ENCODE results near the gene ACSL4.
"Not testable (repeated sequence)": the region's sequence is repeated elsewhere in the genome, so short reads cannot be mapped to it uniquely, and the experiment has no call there.

Gene ACSL4

DNA sequence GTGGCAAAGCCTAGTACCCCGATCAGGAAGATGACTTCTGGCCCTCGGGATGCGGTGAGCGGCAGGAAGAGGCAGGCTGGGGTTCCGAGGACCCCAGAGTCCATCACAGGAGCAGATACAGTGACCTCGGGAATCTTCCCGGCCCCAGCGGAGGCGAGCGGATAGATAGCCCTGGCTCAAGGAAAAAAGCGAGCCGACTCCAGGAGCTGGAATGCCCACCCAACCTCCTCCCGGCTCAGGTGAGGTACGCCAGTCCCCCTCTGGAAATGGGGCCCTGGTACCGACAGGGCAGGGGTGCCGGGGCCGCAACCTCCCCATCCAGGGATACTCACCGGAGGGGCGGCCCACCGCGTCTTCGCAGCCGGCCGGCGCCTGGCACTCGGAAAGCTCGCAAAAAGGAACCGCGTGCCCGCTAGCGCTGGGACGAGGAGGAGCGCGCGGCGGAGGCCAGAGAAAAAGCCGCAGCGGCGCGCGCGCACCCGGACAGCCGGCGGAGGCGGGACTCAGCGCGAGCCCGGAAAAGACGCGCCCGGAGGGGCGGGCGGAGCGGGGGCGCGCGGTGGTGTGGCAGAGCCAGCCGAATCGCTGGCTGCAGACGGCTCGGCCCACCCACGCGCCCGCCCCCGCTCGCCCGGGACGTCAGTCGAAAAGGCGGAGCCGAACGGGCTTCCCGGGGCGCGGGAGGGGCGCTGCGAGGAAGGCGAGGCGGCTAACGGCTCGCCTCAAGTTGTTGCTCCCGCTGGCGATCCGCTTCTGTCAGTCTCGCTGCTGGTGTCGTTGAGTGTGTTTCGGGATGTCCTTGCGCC is at the start of gene ACSL4:
Gene ACSL4, minus strand, starts transcription at position 451 of the 806 bp plus-strand sequence. CDS start 49,894 bp downstream, outside the sequence.
- peak; percentile 83 for DNase-seq

DNA sequence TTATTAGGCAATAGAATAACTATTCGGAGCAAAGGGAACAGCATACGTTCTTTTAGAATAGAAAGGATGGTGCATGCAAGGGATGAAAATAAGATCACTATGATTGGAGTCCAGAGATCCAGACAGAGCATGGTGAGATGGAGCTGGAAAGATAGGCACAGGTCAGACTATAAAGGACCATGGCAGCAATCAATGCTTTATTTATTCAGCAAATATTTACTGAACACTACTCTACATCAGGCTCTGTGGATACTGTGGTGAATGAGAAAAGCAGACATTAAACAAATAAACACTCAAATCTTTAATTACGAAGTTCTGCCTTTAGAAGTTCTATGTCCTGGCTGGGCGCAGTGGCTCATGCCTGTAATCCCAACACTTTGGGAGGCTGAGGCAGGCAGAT is 44.7 kb upstream of the ACSL4 start:
- DNase-seq = no peak

DNA sequence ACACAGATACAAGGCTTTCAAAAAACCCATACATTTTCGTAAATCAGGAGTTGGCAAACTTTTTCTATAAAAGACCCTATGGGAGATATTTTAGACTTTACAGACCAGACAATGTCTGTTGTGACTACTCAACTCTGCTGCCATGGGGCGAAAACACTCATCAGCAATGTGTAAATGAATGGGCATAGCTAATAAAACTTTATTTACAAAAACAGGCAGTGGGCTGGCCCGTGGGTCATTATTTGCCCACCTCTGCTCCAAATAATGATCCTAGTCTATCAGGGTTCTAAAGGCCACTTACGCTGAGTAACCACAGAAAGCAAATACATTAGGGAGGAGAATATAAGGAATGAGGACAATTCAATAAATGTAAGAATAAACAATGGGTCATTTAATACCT is 43.9 kb upstream of the ACSL4 start:
- DNase-seq = no peak

DNA sequence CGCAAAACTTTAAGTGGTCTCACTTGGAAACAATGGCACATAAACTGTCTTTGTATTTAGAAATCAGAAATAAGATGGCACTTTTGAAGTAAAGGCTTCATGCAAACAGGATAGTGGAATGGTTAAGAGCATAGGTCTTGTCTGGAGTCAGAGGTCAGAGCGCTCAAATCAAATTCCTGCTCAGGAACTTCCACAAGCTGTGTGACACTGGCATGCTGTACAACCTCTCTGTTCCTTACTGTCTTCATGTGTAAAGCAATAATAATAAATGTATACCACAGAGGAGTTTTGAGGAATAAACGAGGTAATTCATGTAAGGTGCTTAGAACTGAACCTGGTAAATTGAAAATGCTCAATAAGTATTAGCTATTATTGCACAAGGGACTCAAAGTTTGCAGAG is 43.4 kb upstream of the ACSL4 start:
- no peak for DNase-seq

DNA sequence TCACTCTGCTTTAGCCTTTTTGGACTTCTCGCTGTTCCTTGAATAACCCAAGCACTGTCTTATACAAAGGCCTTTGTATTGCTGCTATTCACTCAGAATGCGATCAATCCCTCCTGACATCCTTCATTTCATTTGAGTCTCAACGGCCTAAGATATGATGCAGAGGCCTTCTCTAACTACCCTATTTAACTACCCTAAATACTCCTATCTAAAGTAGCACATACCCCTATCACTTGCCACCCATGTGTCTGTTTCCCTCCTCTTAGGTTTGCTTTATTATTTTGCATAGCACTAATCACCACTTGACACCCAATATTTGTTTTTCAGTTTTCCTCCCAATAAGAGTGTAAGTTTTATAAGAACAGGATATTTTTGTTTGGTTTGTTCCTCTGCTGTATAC is 42.3 kb upstream of the ACSL4 start:
- no peak for DNase-seq

DNA sequence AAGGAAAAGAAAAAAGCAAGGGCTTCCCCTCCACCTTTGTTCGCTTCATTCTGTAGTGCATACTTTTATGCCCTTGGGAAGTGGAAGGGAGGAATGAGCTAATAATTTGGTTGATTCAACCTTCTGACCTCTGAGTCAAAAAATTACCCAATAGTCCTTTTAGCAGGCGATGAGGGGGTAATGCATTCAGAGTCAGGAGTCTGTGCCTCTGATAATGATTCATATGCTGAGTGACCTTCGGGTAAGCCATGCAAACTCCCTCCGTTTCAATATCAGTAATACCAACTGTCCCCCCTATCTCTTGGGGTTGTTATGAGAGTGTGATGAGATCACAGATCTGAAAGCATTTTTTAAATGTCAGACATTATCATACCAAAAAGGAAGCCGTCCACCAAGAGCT is 41.6 kb upstream of the ACSL4 start:
- DNase-seq = no peak

DNA sequence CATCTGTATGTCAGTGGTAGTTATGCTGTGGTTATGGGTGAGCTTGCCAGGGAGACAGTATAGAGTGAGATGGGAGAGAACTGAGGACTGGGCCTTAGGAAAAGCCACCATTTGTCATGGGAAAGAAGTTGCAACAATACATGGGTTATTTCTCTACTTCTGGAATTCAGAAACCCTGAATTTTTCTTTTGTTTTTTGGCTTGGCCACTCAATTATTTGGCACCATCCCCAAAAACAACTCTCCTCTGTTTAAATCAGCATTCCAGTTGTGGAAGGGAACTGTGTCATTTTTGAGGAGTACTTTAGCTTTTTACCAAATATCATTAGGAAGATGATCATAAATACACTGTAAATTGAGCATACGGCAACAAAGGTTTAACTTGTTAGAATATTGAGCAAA is 41.1 kb upstream of the ACSL4 start:
- DNase-seq = no peak

DNA sequence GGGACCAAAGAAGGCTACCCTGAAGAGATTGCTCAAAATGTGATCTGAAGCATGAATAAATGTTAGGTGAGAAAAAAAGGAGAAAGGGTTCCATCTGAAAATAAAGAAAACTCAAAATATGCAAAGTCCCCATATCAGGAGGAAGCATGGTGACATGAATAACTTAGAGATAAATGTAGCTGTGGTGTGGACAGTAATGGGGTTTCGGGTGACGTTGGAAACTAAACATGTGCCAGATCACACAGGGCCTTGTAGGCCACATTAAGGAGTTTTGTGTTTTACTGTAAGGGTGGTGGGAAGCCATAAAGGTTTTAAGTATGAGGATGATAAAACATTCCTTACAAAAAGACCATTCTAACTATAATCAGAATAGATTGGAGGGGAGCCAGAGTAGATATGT is 40.3 kb upstream of the ACSL4 start:
- no peak for DNase-seq

DNA sequence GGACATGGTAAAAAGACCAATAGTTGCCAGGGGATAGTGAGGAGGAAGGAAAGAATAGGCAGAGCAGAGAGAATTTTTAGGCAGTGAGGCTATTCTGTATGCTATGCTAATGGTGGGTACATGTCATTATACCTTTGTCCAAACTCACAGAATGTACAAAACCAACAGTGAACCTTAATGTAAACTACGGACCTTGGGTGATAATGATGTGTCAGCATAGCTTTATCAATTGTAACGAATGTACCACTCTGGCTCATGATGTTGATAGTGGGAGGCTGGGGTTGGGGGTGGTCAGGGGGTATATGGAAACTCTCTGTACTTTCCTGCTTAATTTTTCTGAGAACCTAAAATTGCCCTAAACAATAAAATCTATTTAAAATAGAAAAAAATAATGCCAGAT is 37.7 kb upstream of the ACSL4 start:
- no peak for DNase-seq

DNA sequence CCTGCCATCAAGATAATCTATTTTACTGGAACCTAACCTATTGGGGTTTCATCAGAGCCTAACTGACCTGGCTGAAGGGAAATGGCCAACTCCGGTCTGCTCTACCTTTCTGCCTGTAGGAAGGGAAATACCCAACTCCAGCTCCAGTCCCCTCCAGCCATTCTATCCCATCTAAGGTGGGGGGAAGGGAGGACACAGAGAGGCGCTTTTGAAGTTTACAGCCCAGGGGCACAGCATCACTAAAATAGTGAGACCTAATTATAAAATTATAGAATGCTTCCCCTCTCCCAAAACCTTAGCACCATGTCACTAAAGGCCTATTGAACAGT is 27.8 kb upstream of the ACSL4 start:
- no peak for DNase-seq

DNA sequence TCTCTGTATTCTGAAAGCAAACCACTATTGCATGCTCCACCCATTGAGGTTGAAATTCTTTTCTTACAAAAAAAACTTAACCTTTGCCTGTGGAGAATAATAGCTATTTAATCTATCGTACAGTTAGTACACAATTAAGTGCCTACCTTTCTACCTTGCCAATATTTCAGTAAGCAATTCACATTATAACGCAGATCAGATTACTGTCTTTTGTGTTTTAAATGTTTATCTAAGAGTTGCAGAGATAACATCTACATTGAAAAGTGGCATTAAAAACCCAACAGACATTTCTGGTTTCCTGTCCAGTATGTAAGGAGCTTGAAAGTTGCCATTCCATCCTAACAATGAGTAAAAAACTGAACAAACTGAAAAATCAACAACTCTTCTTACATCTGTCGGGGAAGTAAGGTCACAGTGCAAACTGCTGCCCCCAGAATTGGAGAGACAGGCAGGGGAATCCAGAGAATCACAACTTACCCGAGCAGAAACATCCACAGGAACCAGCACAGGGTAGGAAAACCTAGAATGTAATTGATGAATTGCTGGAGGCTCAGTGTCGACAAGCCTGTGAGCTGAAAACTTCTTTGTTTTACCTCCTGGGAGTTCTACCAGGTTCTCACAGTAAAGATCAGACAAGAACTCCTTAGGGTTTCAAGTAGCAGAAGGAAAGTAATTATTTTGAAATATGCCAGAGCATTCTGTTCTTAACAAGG is 27.3 kb upstream of the ACSL4 start:
- DNase-seq = peak; percentile 16

DNA sequence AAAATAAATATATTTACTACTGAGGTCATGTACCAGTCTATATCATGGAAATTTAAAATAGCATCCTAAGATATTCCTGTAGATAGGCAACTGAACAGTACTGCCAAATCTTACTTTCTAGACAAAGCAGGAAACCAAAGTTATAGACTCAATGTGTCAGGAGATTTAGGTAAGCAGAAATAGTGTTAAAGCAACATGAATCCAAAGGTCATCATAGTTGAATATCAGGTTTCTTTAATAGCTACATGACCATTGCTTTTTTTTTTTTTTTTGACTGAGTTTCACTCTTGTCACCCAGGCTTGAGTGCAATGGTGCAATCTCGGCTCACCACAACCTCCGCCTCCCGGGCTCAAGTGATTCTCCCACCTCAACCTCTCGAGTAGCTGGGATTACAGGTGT is 20.2 kb upstream of the ACSL4 start:
- DNase-seq = no peak

DNA sequence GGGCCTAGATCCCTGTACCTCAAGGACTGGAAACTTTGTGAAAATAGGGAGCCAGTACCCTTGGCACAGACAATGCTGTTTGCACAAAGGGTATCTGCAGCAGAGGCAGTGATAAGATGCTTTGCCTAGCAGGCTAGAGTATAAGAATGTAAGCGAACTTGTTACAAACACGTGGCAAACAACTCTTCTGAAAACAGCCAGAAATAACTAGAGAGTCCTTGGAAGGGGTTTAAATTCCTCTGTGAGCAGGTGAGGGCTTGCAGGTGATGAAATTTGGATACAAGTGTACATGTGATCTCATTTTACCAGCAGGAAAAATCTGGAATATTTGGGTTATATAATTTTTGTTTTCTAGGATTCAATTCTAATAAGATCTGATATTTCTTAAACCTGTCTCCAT is 18.6 kb upstream of the ACSL4 start:
- no peak for DNase-seq

DNA sequence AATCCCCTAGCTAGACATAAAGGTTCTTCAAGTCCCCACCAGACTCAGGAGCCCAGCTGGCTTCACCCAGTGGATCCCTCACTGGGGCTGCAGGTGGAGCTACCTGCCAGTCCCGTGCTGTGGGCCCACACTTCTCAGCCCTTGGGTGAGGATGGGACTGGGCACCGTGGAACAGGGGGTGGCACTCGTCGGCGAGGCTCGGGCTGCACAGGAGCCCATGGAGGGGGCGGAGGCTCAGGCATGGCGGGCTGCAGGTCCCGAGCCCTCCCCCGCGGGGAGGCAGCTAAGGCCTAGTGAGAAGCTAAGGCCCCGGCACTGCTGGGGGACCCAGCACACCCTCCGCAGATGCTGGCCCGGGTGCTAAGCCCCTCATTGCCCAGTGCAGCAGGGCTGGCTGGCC is 16.1 kb upstream of the ACSL4 start:
- no peak for DNase-seq

DNA sequence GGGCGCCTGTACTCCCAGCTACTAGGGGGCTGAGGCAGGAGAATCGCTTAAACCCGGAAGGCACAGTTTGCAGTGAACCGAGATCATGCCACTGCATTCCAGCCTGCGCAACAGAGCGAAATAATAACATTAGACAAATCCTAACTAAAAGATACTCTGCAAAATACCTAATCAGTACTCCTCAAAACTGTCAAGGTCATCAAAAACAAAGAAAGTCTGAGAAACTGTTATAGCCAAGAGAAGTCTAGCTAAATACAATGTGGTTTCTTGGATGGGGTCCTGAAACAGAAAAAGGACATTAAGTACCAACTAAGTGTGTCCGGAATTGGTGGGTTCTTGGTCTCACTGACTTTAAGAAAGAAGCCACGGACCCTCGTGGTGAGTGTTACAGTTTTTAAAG is 14.6 kb upstream of the ACSL4 start:
- no peak for DNase-seq

DNA sequence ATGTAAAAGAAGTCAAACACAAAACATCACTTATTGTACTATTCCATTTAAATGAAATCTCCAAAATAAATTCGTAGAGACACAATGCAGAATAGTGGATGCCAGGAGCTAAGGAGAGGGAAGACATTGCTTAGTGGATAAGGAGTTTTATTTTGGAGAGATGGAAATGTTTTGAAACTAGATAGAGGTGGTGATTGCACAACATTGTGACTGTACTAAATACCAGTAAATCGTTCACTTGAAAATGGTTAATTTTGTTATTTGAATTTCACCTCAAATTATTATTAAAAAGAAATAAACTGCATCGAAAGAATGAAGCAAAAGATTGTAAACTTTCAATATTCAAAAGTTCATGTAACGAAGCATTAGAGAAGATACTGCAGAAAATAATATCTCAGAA is 9.7 kb upstream of the ACSL4 start:
- DNase-seq = no peak

DNA sequence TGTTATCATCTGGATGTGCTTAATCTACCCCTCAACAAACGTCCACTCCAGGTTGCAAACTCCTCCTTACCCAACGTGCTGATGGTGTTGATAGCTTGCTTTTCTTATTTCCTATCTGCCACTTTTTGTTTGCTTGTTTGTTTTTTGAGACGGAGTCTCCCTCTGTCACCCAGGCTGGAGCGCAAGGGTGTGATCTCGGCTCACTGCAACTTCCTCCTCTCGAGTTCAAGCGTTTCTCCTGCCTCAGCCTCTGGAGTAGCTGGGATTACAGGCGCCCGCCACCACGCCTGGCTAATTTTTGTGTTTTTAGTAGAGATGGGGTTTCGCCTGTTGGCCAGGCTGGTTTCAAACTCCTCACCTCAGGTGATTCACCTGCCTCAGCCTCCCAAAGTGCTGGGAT is 7.8 kb upstream of the ACSL4 start:
- DNase-seq = not testable (repeated sequence)

DNA sequence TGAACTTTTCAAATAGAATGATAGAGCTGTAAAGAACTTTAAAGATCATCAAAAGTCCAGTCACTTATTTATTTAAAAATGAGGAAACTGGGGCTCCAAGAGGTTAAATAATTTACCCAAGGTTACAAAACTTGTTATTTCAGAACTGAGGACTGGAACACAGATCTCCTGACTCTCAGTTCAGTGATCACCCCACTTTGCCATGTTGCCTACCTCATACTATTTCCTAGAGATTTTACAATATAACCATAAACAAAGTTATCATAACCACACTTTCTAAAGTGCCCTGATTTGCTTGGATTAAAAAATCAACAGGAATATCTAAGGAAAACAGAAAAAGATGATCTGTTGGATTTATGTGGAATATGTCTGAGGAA is 7.4 kb upstream of the ACSL4 start:
- DNase-seq = no peak

DNA sequence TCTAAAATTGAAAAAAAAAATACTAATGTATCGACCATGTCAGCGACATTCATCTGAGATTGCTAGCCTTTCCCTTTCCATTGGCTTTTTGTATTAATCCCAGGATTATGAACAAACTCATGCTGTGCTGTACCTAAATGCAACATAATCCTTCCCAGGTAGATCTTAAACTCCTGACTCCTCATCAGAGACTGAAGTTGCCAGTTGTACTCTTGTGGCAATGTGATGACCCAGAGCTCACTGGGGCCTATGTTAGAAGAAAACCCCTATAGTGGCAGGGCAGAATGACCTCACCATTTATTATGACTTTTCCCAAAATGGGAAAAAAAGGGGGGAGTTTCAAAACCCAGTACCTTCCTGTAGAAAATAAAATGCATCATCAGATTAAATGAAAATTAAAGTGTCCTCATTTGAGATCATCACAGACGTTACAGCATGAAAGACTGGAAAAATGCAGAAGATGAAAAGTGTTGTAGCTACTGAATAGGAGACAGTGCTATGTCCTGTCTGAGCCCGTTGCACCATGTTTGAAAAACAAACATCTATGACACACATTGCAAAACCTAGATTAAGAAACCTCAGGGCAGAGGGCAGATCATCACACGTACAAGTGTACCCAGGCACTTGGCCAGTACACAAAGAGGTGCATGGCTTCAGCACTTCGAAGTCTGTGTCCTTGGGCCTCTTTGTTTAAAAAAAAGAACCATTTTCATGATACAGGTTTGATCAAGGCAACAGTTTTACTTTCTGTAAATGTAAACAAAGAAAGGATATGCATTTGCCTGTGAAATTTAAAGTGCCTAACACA is 6.8 kb upstream of the ACSL4 start:
- no peak for DNase-seq

DNA sequence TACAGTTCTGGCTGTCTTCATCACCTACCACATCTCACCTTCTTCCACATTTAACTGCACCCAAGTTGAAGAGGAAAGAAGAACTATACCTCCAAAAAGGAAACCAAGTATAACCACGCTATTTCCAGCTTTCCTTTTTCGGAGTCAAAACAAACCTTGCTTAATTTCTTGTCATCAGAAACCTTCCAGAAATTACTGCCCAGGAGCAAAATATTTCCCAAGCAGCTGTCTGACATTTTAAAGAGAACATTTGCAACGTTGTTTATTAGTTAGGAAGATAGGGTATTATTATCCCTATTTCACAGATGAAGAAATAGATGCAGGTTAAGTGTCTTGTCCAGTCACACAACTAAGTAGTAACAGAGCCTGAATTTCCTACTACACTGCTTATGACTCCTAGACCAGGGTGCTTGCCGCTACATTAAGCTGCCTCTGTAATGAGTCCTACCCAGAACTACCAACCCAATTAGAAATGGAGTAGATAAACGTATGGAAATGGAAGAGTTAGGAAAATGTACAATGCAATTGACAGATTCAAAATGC is 2.2 kb upstream of the ACSL4 start:
- no peak for DNase-seq

DNA sequence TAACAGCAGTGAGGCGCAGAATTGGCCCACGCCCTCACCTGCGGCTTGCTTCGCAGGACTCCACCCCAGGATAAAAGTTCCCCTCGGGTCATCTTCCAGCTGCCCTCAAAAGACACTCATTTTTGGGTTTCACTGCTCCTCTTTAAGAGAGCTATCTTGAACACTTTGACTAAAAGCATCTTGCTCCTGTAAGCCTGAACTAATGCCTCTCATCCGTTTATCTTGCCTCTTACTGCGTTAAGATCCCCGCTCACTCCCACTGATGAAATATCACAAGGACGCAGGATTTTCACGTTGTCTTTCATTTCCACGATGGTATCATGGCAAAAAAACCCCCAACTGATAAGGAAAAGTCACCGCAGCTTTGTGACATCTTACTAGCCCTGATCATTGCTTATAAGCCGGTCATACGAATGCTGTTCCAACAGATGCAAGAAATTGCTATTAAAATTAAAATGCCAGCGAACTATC is 591 bp upstream of the ACSL4 start:
- DNase-seq = no peak

DNA sequence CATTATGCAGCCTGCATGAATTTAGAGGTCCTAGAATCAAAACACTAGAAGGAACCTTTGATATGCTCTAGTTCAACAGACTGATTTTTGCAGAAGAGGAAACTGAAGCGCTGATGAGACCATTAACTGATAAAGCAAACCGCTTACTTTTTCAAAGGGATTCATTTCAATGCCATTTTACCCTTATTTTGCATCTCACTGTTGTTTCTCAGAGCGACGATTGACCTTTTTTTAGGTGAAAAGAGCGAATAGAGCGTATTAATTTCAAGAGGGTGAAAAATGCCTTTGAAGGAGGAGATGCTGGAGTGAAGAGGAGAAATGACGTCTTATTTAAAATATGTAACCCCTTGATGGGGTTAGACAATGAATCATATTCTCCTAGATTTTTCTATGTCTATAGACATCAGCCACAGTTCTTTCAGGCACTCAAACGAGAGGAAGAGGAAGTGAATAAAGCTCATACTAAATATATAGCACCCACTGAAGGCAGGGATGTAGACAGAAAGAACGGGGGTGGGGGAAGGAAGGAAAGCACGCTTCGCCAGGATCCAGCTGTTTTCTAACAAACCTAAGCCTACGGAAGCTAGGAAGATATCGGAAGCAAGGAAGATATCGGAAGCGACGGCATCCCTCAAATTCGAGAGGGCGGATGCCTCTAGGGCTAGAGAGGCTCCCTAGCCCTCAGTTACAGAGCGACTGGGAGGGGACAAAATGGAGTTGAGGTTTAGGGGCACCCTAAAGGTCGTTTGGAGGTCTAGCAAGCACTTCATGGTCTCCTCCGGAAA is 848 bp downstream of the ACSL4 start:
- peak; percentile 14 for DNase-seq

DNA sequence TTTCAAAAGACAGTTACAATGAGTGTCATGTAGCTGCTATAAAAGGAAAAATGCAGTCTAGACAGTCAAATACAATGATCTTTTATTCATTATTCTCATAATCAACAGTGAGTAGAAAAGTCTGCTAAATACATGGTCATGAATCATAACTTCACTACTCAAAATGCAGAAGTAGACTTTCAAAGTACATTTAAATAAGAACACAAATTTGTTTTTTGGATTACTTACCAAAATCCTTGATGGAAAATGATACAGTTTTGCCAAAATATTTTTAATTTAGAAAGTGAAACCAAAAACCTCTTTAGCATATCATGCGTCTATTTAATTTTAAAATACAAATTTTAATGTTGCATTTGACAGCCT is 4.9 kb downstream of the ACSL4 start:
- DNase-seq = no peak

Data from NCI-H146 (cell line).